Kidney (tissue), 14 donors: Measurements from ENCODE around the gene SERPINA5. TPM values are rescaled to one million over a fixed set of nuclear protein-coding genes. Genes with fewer than 3 reads are reported as not detected.

Experiments
- DNase-seq, 5 donors: peaks; one replicate each; pipeline ENCODE4 v3.0.0-alpha.2; 2013 to 2020
- FAIRE-seq: peaks from 2 replicates; lab custom pipeline; 2012; peaks lifted over from hg19 to GRCh38; lab: Jason Lieb, UNC
- H3K27ac ChIP-seq, 2 donors: one replicate each; pipeline ENCODE4 v1.7.0; 2013; ENCODE audit warnings: low read depth in 2 of 2, low read length in 2 of 2, inconsistent platforms in 1 of 2
- H3K27me3 ChIP-seq: one replicate; pipeline ENCODE4 v1.7.1; 2013; ENCODE audit warnings: low read length, inconsistent platforms; ENCODE audit not compliant: control insufficient read depth, insufficient read depth
- H3K36me3 ChIP-seq, 3 donors: one replicate each; pipeline versions ENCODE4 v1.7.0 to v1.7.1; 2013; ENCODE audit warnings: low read length in 3 of 3, control low read depth in 1 of 3, inconsistent platforms in 1 of 3; ENCODE audit not compliant: insufficient read depth in 3 of 3, control insufficient read depth in 2 of 3
- H3K4me1 ChIP-seq, 3 donors: one replicate each; pipeline versions ENCODE4 v1.7.0 to v1.7.1; 2013; ENCODE audit warnings: low read length in 3 of 3, inconsistent platforms in 1 of 3, low read depth in 1 of 3; ENCODE audit not compliant: control insufficient read depth in 2 of 3, insufficient read depth in 2 of 3
- H3K4me3 ChIP-seq, 3 donors: one replicate each; pipeline versions ENCODE4 v1.7.0 to v1.8.1; 2013; ENCODE audit warnings: low read length in 3 of 3, control low read depth in 1 of 3, inconsistent platforms in 1 of 3
- H3K9ac ChIP-seq, 3 donors: one replicate each; pipeline versions ENCODE4 v1.7.0 to v1.7.1; 2013; ENCODE audit warnings: low read length in 3 of 3, control low read depth in 1 of 3, inconsistent platforms in 1 of 3
- H3K9me3 ChIP-seq, 3 donors: one replicate each; pipeline versions ENCODE4 v1.7.0 to v1.7.1; 2013; ENCODE audit warnings: low read length in 3 of 3, control low read depth in 1 of 3, inconsistent platforms in 1 of 3; ENCODE audit not compliant: control insufficient read depth in 2 of 3, insufficient read depth in 1 of 3
- CTCF ChIP-seq: IDR thresholded peaks from 3 replicates; pipeline ENCODE4 v1.5.1; 2012; ENCODE audit warnings: mild to moderate bottlenecking, moderate library complexity, borderline replicate concordance; ENCODE audit not compliant: insufficient read depth; ENCODE audit errors: extremely low read depth
- intact Hi-C: fragments of 100-400 bp; cut with DNase I; formaldehyde crosslinking; loops from one replicate; pipeline ENCODE4 v1.11.1; 2022
- polyA plus RNA-seq: library from polyadenylated mRNA; stranded (reverse); fragments of 350-450 nt; fragmentation: Illumina TruSeq; extraction: RNeasy Lipid Tissue Mini Kit (QIAGEN cat#74804); gene quantifications from one replicate; pipeline ENCODE4 v1.2.3, GENCODE V29; 2014; ENCODE audit warnings: low read depth, low replicate concordance; ENCODE audit not compliant: insufficient read depth
- total RNA-seq: library from RNA; stranded (reverse); fragmentation: NEBNext Ultra II Directional; extraction: Animal tissue kit (Norgen Biotek cat#: 25700); gene quantifications from one replicate; pipeline ENCODE4 v1.2.1, GENCODE V29; 2021
- donor health status: control.
- donor health status: control.
- donor health status: control.
- donor health status: control.
- donor health status: control.
- donor health status: DM: yes; HTN: yes; CAD: no.
- donor health status: Normal renal cell carcinoma (clear cell type).

The SERPINA5 gene
- total and polyA plus RNA-seq, 2 donors from 2014 or later = 85.1 to 522 TPM

GRCh38 chr14:94583557-94583956, 2.3 kb downstream of the SERPINA5 start:
- Histone ChIP-seq H3K9ac (no peak overlapping the region), H3K4me1 (peaks cover 0 to 8% (median 5%) of the 10 kb centered on the region in 3 donors), H3K27ac (peak overlapping the region in 1 of 2 donors; percentile 44), H3K9me3 (no peaks in the 10 kb centered on the region), H3K27me3 (no peaks in the 10 kb centered on the region), H3K36me3 (no peaks in the 10 kb centered on the region), H3K4me3 (peak overlapping the region in 1 of 3 donors; percentile 26)
- FAIRE-seq = no peak
- TF ChIP-seq CTCF = no peak
- no peak for DNase-seq
- intact Hi-C loops = no loop called here

GRCh38 chr14:94584591-94585280, 3.5 kb downstream of the SERPINA5 start:
- DNase-seq (no peak), FAIRE-seq (no peak)
- no peaks in the 10 kb centered on the region for H3K9me3 ChIP-seq
- peak overlapping the region in 1 of 3 donors; percentile 7 for H3K4me3 ChIP-seq
- H3K4me1 ChIP-seq = peaks cover 0 to 8% (median 5%) of the 10 kb centered on the region in 3 donors
- H3K36me3 ChIP-seq = no peaks in the 10 kb centered on the region
- intact Hi-C loops = no loop called here
- peak overlapping the region in 1 of 3 donors; percentile 8 for H3K9ac ChIP-seq
- H3K27me3 ChIP-seq = no peaks in the 10 kb centered on the region
- no peak overlapping the region for H3K27ac ChIP-seq
- TF ChIP-seq CTCF = no peak

GRCh38 chr14:94586635-94587034, 5.4 kb downstream of the SERPINA5 start:
- H3K36me3 ChIP-seq = no peaks in the 10 kb centered on the region
- H3K27me3 ChIP-seq = no peaks in the 10 kb centered on the region
- H3K27ac ChIP-seq = no peak overlapping the region
- DNase-seq (no peak), FAIRE-seq (no peak)
- H3K4me3 ChIP-seq = no peak overlapping the region
- no peak overlapping the region for H3K9ac ChIP-seq
- no peaks in the 10 kb centered on the region for H3K9me3 ChIP-seq
- H3K4me1 ChIP-seq = peaks cover 0 to 2% (median 0%) of the 10 kb centered on the region in 3 donors
- TF ChIP-seq CTCF = no peak
- intact Hi-C loops = no loop called here

GRCh38 chr14:94588311-94588710, 7.1 kb downstream of the SERPINA5 start:
- intact Hi-C loops = no loop called here
- FAIRE-seq = no peak
- Histone ChIP-seq H3K27me3 (no peaks in the 10 kb centered on the region), H3K27ac (no peak overlapping the region), H3K36me3 (no peaks in the 10 kb centered on the region), H3K4me1 (peaks cover 0 to 2% (median 0%) of the 10 kb centered on the region in 3 donors), H3K4me3 (no peak overlapping the region), H3K9me3 (no peaks in the 10 kb centered on the region), H3K9ac (no peak overlapping the region)
- TF ChIP-seq CTCF = no peak
- DNase-seq = no peak
